Gastrocnemius medialis (tissue), 4 donors: ENCODE data around the gene ARHGAP29.

Source experiments
- CTCF ChIP-seq, 5 experiments: fragments of 450-650 bp in 3 of 5; fragments of 200-600 bp in 2 of 5; sonication (generic) in 2 of 5; IDR thresholded peaks in 4 of 5; conservative IDR thresholded peaks in 1 of 5; 1 replicate in 4 of 5; 2 replicates in 1 of 5; pipeline ENCODE4 v1.5.1; 2016 to 2019; ENCODE audit warnings: antibody characterized with exemption in 5 of 5, mild to moderate bottlenecking in 3 of 5, moderate library complexity in 3 of 5
- POLR2A ChIP-seq, 2 donors: fragments of 450-650 bp; IDR thresholded peaks; one replicate each; pipeline ENCODE4 v1.6.1; 2017; ENCODE audit warnings: antibody characterized with exemption in 2 of 2, mild to moderate bottlenecking in 2 of 2, moderate library complexity in 2 of 2

DNA sequence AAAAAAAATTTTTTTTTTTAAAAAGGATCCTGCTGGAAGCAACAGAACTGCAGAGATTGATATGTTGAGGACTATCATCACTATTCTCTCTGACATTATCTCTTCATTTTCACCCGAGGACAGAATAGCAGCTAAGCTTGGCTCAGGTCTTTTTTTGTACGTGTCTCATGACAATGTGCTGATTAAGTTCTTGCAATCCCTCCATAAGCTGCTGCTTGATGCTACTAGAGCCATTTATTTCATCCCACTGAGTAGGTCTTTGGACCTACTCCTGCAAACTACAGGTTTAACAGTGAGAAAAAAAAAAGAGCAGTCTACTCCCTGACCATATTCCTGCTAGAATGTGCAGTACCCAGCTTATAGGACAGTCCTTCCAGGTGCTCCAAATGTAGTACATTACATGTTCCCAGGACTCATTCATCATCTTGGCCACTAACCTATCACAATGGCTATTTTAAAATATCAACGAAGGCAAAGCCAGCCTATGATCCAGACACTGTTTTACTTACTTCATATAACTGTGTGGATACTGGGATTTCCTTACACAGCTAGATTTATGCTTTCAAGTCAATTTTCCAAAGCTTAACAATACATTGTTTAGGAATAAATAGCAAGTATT lies 54.1 kb downstream of the ARHGAP29 start:
- no peak for TF ChIP-seq CTCF (IDR thresholded peaks at IDR 0.05 in 4 of 5, conservative IDR thresholded peaks at IDR 0.05 in 1 of 5)
- TF ChIP-seq POLR2A (IDR thresholded peaks at IDR 0.05) = no peak
